ENCODE results near the gene SYNE1. TPM values are rescaled to one million over a fixed set of nuclear protein-coding genes. Genes with fewer than 3 reads are reported as not detected.
"Not testable (repeated sequence)": the region's sequence is repeated elsewhere in the genome, so short reads cannot be mapped to it uniquely, and the experiment has no call there.

SYNE1 gene
- total RNA-seq, 1 donor from 2014 or later, result 75.5 TPM

DNA sequence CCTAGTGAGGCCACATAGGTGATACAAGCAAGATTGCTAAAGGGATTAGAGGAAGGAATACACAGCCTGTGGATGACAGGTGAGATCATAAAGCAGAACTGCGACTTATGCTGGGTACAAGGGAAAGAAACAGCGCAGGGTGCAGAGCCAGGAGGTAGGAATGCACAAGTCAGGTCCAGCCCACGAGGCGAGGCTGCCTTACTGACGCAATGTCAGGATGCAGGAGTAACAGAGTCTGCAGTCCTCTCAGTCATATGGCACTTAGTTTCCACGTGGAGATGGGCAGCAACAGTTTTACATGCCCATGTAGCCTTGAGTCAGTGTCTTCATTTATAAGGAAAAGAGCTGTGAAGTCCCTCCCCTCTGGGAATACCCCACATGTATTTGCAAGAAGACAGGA, 210.9 kb downstream of the SYNE1 start:
- no peak for DNase-seq (ENCODE audit: low read depth, low spot score)

DNA sequence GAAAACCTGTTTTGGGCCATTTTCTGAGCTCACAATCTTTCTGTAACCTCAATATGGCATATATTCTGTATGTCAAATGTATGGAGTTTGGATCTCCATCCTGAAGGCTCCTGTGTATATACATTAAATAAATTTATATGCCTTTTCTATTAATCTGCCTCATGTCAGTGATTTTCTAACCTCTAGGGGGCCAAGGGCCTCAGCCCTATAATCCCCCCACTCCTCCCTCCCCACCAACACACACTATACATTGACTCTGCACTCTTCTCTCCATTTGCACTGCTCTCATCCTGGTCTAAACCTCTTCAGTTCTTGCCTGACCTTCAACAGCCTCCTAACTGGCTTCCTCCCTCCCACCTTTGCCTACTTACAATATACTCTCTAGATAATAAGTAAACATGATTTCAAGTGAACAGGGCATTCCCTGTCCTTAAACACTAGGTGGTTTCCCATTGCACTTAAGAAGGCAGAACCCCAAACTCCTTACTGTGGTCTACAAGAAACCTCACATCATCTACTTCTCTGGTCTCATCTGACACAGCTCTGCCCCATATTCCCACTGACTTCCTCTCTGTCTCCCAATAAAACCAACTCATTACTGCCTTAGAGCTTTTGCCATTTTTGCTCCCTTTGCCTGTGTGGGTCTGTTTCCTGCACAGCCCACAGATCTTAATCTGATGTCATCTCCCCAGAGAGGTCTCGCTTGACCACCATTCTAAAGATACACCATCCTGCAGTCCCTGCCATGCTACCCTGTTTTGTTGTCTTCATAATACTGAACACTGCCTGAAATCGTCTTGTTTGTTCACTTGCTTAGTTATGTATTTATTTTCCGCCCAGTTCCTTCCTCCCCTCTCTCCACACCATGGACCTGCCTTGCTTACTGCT, 213.7 kb downstream of the SYNE1 start:
- DNase-seq (ENCODE audit: low read depth, low spot score), result no peak

DNA sequence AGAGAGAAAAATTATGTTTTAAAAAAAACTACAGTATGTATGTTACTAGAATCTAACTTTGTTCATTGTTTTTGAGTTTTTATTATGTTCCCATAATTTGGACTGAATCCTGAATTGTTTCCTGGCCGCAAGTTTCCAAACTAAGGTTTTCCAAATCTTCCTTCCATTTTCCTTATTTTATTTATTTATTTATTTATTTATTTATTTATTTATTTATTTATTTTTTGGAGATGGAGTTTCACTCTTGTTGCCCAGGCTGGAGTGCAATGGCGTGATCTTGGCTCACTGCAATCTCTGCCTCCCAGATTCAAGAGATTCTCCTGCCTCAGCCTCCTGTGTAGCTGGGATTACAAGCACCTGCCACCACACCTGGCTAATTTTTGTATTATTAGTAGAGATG, 215.7 kb downstream of the SYNE1 start:
- DNase-seq (ENCODE audit: low read depth, low spot score), result not testable (repeated sequence)

DNA sequence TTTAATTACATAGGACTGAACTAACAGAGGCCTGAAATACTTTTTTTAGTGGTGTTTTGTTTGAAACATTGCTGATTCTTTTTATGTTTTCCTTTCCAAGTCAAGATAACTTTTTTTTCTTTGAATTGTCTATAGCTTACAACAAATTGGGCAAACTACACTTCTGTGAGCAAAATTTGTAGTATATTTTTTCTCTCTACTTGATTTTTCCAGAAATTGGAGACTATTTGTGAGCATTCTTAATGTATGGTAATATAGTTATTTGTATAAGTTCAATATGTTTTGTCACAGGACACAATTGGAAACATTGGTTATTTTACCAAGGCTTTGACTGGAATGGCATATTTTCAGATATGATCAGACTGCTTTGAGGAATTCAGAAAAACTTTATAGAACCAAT, 216.5 kb downstream of the SYNE1 start:
- DNase-seq (ENCODE audit: low read depth, low spot score), result no peak

DNA sequence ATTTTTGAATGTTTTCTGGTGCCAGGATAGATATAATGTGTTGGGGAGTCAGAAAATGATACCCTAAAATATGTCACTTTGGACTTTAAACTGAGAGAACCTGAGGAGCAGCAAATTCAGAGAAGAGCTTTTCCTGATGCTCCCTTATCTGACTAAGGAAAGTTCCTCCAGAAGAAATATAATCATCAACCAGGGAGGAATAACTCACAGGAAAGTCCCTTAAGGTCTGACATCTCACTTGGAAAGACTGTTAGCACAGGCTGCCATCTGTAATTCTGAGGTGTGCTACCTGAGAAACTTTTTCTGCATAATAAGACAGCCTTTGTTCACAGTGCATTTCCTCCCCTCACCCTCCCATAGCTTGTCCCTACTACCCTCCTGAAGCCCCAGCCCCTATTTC, 218.6 kb downstream of the SYNE1 start:
- no peak for DNase-seq (ENCODE audit: low read depth, low spot score)

DNA sequence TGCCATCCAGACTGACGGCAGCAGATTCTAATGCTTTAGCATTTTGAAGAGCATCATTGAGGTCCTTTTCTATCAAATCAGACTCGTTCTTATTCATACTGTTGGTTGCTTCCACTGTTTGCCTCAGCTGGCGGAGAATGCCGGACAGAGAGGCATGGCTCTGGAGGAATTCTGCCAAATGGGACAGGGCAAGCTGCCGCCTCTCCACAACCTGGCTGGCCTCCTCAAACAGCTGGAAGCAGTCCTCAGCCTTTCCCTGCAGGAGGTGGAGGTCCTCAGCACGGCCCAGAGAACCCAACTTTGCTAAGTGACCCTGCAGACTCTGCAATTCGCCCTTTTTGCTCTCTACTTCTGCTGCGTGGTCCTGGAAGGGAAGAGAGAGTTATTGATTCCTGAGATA, 220.5 kb downstream of the SYNE1 start:
- no peak for DNase-seq (ENCODE audit: low read depth, low spot score)

DNA sequence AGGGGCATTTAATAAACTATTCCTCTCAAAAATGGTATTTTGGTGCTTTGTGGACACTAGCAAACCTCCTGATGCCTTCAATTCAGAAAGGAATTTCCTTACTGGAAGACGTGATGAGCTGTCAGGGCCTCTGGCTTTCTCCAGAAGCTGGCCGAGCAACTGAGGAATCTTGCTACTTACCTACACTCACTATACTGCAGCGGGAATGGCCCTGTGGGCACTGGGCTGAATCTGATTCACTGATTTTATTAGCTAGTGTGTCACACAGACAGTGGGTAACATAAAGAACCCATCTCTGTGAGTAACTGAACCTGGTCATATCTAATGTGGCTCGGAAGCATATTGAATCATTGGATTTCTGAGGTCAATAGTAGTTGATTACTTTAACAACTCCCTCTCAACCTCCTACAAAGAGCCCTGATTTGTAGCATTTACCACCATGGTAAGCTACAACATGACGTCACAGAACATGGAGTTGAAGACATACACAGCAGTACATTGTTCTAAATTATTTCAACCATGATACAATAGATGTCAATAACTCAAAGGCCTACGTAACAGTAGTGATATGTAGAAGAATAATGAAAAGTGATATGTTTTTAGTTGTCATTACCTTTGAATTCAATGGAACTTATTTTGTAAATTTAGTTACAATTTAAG, 232.1 kb downstream of the SYNE1 start:
- DNase-seq (ENCODE audit: low read depth, low spot score), result no peak

DNA sequence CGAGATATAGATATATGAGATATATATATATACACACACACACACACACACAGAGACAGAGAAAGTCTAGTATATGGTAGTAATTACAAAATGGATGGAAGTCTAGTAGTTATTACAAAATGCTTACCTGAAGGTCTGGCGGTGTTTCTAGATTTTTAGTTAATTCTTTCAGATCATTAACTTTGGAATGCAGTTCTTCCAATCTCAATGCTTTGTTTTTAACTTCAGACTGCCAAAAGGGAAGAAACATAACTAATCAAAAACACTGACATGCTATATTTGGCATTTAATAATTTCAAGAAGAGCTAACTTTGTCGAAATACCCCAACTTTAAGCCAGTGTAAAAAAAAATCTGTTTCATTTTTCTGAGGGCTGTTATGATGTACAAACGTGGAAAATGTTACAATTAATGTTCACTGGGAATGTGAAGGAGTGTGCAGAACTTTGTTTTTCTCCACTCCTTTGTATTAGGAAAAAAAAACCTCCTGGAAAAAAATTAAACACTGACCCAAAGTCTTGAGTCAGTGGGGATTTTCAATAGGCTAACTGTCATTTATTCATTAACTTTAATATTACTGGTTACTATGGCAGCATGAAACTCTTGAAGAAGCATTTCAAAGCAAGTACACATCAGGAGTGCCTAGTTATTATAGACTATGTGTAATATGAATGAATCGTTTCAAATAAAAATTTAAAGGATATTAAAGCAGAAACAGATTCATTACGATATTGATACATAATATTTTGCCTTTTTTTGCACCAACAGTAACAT, 232.9 kb downstream of the SYNE1 start:
- no peak for DNase-seq (ENCODE audit: low read depth, low spot score)

DNA sequence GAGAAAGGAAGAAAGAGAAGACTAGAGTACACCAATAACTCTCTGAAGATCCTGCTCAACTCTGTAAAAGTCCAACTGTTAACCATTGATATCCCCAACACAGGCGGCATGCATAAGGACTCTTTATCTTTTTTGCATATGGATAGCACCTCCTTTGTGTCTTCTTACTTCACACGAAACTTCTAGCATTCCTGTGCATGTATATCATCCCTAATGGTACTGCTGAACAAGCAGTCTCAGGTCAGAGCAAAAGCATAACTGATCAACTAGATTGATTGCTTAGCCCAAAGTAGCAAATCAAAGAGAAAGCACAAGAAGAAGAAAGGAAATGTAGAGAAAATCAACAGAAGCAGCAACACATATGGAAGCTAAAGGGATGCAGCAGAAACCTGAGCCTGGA, 234.4 kb downstream of the SYNE1 start:
- no peak for DNase-seq (ENCODE audit: low read depth, low spot score)

DNA sequence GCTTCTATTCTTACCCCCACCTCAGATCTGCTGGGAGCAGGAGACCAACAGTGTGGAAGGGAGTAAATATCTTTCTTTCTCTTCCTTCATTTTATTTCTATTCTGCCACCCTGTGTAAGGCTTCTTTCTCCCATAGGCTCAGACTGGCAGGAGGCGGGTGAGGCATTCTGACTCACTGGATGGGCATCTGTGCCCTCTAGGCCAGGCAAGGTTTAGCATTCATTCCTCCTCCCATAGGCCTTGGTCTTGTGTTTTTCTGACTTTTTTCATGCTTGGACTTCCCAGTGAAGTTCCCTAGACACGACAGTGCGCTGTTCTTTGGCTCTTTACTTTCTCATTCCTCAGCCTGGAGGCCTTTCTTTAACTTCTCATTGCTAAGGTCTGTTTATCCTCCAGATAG, 235.2 kb downstream of the SYNE1 start:
- DNase-seq (ENCODE audit: low read depth, low spot score), result no peak

DNA sequence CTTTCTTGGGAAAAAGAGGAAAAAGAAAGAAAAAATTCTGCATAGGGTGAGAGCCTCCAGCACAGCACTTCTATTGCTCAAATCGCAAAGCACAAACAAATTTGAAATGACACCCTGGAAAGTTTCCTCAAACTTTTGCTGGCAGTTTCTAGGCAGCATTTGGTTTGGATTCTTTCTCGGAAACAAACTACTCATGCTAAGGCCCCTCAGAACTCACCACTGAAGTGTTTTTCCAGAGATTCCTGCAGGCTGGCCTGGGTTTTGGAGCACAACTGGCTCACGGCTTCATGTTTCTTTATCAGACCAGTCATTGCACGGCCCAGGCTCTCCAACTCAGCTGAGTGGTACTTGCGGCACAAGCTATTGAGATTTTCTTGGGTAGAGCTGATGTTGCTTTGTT, 237.8 kb downstream of the SYNE1 start:
- DNase-seq (ENCODE audit: low read depth, low spot score), result no peak

DNA sequence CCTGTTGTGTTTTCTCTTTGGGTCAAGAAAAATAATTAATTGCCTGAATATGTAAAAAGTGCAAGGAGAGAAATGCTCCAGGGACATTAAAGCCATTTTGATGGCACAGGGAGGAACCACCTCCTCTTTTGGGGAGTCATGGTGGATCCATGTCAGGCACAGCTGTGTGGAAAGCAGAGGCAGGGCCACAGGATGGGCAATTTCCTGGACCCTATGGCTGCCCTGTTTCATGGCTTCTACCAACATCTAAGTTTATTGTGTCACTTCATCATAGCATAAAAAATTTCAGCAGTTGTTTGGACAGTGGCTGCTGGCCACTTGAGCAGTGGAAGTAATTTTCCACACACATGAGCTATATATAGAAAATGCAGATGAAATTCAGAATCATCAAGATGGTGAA, 238.2 kb downstream of the SYNE1 start:
- DNase-seq (ENCODE audit: low read depth, low spot score), result no peak

DNA sequence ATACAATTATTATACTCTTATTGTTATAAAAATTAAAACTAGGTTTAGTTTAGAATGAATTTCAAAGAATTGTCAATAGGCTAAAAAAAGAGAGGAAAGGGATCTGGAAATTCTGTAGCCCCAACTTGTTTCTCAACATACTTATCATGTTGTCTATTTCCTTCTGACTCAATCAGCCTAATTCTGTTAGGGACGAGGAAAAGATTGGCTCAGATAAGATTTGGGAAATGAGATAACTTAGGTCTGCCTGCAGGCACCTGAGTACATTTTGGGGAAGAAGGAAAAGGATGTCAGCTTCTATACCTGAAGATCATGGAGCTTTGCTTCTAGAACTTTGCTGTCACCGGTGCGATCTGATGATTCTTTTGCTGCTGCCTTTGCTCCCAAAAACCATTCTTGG, 238.8 kb downstream of the SYNE1 start:
- no peak for DNase-seq (ENCODE audit: low read depth, low spot score)

DNA sequence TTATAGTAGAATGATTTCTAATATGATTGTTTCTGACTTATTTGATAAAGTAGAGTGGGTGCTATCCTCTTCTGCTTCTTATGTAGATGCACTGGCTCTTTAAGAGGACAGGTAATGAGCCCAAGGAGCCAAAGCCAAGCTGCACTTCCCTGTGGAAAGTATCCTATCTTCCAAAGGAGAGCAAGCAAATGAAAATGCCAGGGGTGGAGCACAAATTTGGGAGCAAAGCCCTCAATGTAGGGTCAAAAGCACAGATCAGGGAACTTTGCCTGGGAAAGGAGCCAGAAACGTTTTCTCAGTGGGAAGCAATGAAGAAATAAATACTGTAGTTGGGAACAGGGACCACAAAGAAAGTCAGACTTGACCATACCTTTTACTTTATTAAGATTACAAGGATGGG, 242.9 kb downstream of the SYNE1 start:
- DNase-seq (ENCODE audit: low read depth, low spot score), result no peak

DNA sequence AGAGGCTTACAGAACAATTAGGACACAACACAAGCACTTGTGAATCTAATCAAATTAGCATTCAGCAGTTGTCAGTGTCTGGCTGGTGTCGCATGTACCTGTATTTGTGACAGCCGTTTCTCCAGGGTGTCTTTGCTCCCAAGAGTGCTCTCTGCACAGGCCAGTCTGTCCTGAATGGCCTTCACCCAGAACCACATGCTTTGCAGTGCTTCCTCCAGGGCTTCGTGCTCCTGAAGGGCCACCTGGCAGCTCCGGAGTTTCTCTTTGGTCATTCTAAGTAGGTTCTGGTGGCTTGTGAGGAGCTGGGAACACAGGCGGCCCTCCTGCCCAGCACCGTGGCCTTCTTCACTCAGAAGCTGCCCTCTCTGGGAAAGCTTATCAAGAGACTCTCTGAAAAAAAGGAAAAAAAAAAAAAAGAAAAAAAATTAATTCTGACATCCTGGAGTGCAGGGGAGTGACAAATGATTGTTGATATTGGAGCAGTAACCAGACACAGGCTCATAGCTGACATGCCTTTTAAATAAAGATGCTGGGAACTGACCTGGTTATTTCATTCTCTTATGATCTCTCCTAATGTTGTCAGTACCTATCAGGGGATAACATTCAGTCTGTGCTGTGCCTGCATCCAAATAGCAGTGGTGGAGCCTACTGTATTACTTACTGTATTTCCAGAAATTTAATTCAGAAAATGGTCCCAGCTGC, 245.8 kb downstream of the SYNE1 start:
- DNase-seq (ENCODE audit: low read depth, low spot score), result no peak

DNA sequence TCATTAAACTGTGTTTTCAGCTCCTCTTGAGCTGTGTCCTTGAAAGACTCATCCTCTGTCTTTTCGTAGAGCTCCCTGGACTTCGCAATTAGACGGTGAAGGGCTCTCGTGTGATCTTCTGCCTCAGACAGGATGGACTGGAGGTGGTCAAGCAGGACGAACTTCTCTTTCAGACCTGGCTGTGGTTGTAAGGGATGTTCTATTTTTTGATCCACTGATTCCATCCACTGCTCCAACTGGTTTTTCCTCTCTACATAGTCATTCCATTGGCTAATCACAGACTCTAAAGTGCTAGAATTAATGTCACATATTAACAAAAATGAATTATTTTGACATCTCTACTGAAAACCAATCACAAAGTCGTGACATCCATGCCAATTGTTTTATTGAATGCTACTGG, 250.1 kb downstream of the SYNE1 start:
- DNase-seq (ENCODE audit: low read depth, low spot score), result no peak

DNA sequence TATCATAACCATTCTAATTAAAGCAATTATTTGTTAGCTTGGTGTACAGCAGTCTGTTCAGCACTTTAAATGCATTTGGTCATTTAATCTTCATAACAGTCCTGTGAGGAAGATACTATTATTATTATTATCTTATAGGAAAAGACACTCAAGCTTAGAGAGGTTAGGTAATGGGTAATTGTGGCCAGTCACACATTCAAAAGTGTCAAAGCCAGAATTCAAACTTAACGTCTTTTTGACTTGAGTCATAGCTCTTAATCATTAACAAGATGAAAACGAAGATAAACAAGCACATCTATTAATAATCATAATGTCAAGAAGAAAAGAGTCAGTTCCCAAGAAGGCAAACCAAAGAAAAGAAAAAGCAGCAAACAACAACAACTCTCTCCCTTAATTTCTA, 251.0 kb downstream of the SYNE1 start:
- no peak for DNase-seq (ENCODE audit: low read depth, low spot score)

DNA sequence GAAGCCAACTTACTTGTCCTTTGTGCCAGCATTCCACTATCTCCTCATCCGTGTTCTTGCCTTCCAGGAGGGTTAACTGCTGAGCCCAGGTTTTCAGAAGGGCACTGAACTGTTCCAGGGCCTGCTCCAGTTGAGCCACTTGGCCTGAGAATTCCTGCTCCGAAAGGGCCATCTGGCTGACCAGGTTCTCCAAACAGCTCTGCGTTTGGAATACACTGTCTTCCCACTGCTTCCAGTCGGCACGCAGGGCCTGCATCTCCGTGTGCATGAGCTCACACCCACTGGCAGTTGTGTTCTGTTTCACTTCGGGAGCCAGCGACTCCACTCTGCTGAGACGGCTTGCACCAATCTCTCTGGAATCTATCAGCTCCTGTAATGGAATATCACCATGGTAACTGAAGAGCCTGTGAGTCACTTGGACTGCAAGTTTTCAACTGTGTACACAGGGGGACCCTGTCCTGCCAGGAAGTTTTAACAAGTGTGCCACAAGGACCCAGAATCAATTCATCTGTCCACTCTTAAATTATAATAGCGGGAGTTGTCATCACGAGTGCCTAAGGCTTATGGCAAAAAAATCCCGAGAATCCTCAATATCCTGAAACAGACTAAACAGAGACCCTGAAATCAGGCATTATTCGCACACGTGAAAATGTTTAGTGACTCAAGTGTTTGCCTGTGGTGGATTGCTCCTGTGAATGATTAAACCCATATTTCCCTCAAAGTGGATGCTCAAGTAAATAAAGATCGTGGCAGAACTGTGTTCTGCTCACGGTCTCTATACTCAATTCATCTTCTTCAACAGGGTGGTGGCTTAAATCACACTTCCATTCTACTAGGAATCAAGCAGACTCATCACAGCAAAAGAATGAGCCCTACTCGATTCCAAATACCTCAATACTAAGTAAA, 255.9 kb downstream of the SYNE1 start:
- DNase-seq (ENCODE audit: low read depth, low spot score), result peak; percentile 87

DNA sequence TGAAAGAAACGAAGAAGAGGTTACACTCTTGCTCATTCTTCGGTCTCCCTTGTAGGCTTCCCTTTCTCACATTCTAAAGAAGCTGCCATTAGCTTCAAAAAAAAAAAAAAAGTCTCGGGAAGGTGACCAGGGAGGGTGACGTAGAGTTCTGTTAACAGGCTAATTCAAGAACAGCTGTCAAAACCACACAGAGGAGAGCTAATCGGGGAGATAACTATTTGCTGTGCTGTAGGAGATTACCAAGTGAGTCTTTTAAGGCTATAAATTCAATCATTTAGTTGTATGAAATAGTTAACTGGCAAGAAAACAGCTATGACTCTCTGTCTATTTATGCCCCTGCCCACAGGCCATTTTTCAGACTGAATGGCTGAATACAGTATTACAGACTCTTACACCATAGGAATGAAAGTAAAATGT, 256.8 kb downstream of the SYNE1 start:
- DNase-seq (ENCODE audit: low read depth, low spot score), result peak; percentile 50

DNA sequence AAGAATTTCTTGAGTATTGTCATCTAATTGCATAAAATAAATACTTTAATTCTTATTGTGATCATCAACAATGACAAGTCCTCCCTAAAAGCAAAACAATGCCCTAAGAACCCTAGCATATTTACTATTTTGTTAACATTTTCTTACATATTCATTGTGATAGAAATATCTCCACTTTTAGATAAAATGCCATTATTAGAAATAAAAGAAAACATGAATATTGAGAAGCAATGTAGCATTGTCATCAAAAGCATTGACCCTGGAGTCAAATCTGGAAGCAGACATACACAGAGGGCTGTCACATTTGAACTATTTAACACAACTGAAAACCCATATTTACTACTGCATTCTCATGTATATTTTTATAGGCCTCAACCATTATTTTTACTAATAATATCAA, 257.7 kb downstream of the SYNE1 start:
- no peak for DNase-seq (ENCODE audit: low read depth, low spot score)

DNA sequence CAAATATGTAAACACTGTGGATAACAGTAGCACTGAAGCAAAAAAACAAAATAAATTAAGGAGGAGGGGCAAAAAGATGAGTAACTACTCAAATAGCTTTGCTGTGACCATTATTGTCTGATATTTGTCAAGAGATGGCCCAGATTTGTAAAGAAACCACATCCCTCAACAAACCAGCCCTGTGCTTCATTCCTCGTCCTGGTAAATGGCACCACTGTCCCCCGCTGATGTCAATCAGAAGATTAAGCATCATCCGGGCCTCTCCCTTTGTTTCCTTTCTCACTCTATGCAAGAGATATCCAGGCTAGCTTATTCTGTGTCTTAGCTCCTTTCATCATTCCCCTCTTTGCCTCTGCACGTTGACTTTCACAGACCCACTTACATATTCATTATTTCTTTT, 259.0 kb downstream of the SYNE1 start:
- no peak for DNase-seq (ENCODE audit: low read depth, low spot score)

All from pulmonary artery endothelial cell (primary cell).